HepG2 (cell line): ENCODE measurements around the gene HHATL. TPM values are rescaled to one million over a fixed set of nuclear protein-coding genes. Genes with fewer than 3 reads are reported as not detected.

Experiments
- EED ChIP-seq: sonication (generic); formaldehyde crosslinking; IDR thresholded peaks from 2 replicates; pipeline ENCODE4 v1.5.0; 2020; ENCODE audit warnings: mild to moderate bottlenecking, missing genetic modification reagents
- GMEB1 ChIP-seq: sonication (generic); formaldehyde crosslinking; IDR thresholded peaks from 2 replicates; pipeline ENCODE4 v1.5.1; 2020; ENCODE audit warnings: missing genetic modification reagents, mild to moderate bottlenecking, borderline replicate concordance
- MAX ChIP-seq: IDR thresholded peaks from 2 replicates; pipeline ENCODE4 v1.6.1; 2012; ENCODE audit warnings: inconsistent platforms
- MLXIP ChIP-seq: sonication (generic); formaldehyde crosslinking; IDR thresholded peaks from 2 replicates; pipeline ENCODE4 v1.9.0; 2021; ENCODE audit warnings: missing genetic modification reagents, borderline replicate concordance
- MZF1 ChIP-seq: sonication (generic); formaldehyde crosslinking; IDR thresholded peaks from 2 replicates; pipeline ENCODE4 v1.8.1; 2023; ENCODE audit warnings: mild to moderate bottlenecking, missing genetic modification reagents, borderline replicate concordance
- NONO ChIP-seq, 2 experiments: fragments of 450-650 bp in 1 of 2; sonication (generic) in 1 of 2; formaldehyde crosslinking in 1 of 2; IDR thresholded peaks in 1 of 2; conservative IDR thresholded peaks in 1 of 2; 2 replicates each; pipeline versions ENCODE4 v1.6.1 to v1.8.0; 2017 to 2022; ENCODE audit warnings: mild to moderate bottlenecking in 1 of 2, missing genetic modification reagents in 1 of 2, moderate library complexity in 1 of 2
- PITX1 ChIP-seq: sonication (generic); formaldehyde crosslinking; IDR thresholded peaks from 2 replicates; pipeline ENCODE4 v1.5.1; 2020; ENCODE audit warnings: mild to moderate bottlenecking, missing genetic modification reagents
- PPARG ChIP-seq: conservative IDR thresholded peaks from 2 replicates; pipeline ENCODE4 v1.6.1; 2016; ENCODE audit warnings: missing biosample characterization, missing genetic modification reagents
- RARA ChIP-seq: IDR thresholded peaks from 2 replicates; pipeline ENCODE4 v1.6.1; 2016; ENCODE audit warnings: missing genetic modification reagents, missing compliant biosample characterization
- TGIF2 ChIP-seq: IDR thresholded peaks from 2 replicates; pipeline ENCODE4 v1.6.1; 2016; ENCODE audit warnings: control low read depth, missing compliant biosample characterization
- TRIM22 ChIP-seq: fragments of 450-650 bp; IDR thresholded peaks from 2 replicates; pipeline ENCODE4 v1.6.1; 2017
- ZBTB33 ChIP-seq: sonication (generic); formaldehyde crosslinking; IDR thresholded peaks from 2 replicates; pipeline ENCODE4 v1.4.0; 2020; ENCODE audit warnings: missing genetic modification reagents
- ZFY ChIP-seq: sonication (generic); formaldehyde crosslinking; IDR thresholded peaks from 2 replicates; pipeline ENCODE4 v1.4.0; 2020; ENCODE audit warnings: missing genetic modification reagents
- ZNF280D ChIP-seq: sonication (generic); formaldehyde crosslinking; IDR thresholded peaks from 2 replicates; pipeline ENCODE4 v1.5.1; 2020; ENCODE audit warnings: mild to moderate bottlenecking, missing genetic modification reagents
- ZNF607 ChIP-seq: sonication (generic); formaldehyde crosslinking; IDR thresholded peaks from 2 replicates; pipeline ENCODE4 v1.5.1; 2020; ENCODE audit warnings: missing genetic modification reagents, mild to moderate bottlenecking, borderline replicate concordance
- ZNF75D ChIP-seq: sonication (generic); formaldehyde crosslinking; IDR thresholded peaks from 2 replicates; pipeline ENCODE4 v1.8.1; 2023; ENCODE audit warnings: missing genetic modification reagents, mild to moderate bottlenecking, borderline replicate concordance
- ZNF772 ChIP-seq: sonication (generic); formaldehyde crosslinking; IDR thresholded peaks from 2 replicates; pipeline ENCODE4 v1.5.0; 2020; ENCODE audit warnings: mild to moderate bottlenecking, missing genetic modification reagents
- ZNF780A ChIP-seq: sonication (generic); formaldehyde crosslinking; IDR thresholded peaks from 2 replicates; pipeline ENCODE4 v1.8.0; 2022; ENCODE audit warnings: mild to moderate bottlenecking, missing genetic modification reagents, moderate library complexity
- polyA plus RNA-seq, 8 experiments: library from polyadenylated mRNA; depleted of rRNA in 3 of 8; stranded (reverse) in 7 of 8; unstranded in 1 of 8; fragments of >200 nt; fragmentation: Illumina TruSeq in 4 of 8; extraction: Trizol in 4 of 8; gene quantifications; 2 replicates each; pipeline versions ENCODE4 v1.2.1 to v1.2.3, GENCODE V29; 2011 to 2016; ENCODE audit warnings: low read depth in 4 of 8, missing spikeins in 1 of 8, mixed read lengths in 1 of 8; ENCODE audit not compliant: insufficient read depth in 1 of 8
- total RNA-seq, 5 experiments: library from RNA; depleted of rRNA; stranded (reverse); fragments of >200 nt; fragmentation: Illumina TruSeq; extraction: Trizol; gene quantifications; 2 replicates each; pipeline ENCODE4 v1.2.3, GENCODE V29; 2016; ENCODE audit warnings: low read depth in 1 of 5

HHATL gene
- total and polyA plus RNA-seq, 2 of the 13 experiments (the other 11 are each of a cell fraction or from before 2014, with no cell fraction given), result 0.26 TPM; not detected in 1

GRCh38 chr3:42732829-42733459 is 30.3 kb upstream of the HHATL start (continued):
- TF ChIP-seq MLXIP (CRISPR knock-in tag) (no peak), TRIM22 (no peak), MAX (no peak), ZNF75D (CRISPR knock-in tag) (no peak), MZF1 (CRISPR knock-in tag) (no peak), TGIF2 (CRISPR knock-in tag) (peak; percentile 41; the same call in 1 of the 2 replicates), ZFY (CRISPR knock-in tag) (peak; percentile 89), PITX1 (0 out of 2 replicates have a peak, but pooled peaks have one; percentile 10), ZBTB33 (0 out of 2 replicates have a peak, but pooled peaks have one; percentile 19), NONO (IDR thresholded peaks at IDR 0.05) (no peak), NONO (CRISPR knock-in tag; conservative IDR thresholded peaks at IDR 0.05) (no peak), PPARG (CRISPR knock-in tag) (no peak), ZNF280D (no peak), ZNF780A (CRISPR knock-in tag) (no peak), GMEB1 (CRISPR knock-in tag) (no peak), ZNF607 (no peak), EED (CRISPR knock-in tag) (no peak), ZNF772 (CRISPR knock-in tag) (no peak), RARA (CRISPR knock-in tag) (peak; percentile 18; the same call in 1 of the 2 replicates)
